GM18873 (cell line): ENCODE results near the gene ACACB.

Experiments used
- ATAC-seq: cut with Tn5 transposase; IDR thresholded peaks from one replicate; pipeline ENCODE4 v1.9.1; 2021; ENCODE audit warnings: mild to moderate bottlenecking, moderate library complexity, moderate number of reproducible peaks; ENCODE audit not compliant: unreplicated experiment, low FRiP score

The ACACB gene

GRCh38 chr12:109292342-109292711 lies 175.9 kb downstream of the ACACB start:
- ATAC-seq: no peak

- no peak for ATAC-seq
Observed at GRCh38 chr12:109293106-109293505, 176.7 kb downstream of the ACACB start.

DNA sequence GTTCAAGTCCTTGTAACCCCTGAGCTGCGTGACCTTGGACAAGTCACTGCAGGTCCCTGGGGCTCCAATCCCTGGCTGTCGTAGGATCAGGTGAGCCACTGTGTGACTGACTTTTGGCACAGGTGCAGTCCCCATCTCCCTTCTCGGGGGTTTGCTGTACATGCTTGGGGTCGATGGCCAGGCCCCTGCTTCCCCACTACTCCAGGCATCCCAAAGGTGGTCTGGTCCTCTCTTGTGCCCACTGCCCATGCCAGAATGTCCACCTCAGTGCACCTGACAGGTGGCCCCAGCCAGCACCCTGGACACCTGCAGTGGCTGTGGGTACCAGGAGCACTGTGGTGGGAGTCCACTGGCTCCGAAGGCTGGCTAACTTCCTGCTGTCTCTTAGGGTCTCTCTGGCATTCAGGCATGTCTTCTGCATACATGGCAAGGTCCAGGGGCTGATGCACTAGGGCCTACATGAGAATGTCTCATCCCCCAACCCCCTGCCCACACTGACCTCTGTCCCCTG lies 178.0 kb downstream of the ACACB start:
- ATAC-seq: no peak

- no peak for ATAC-seq
Observed at GRCh38 chr12:109295764-109296425, 179.5 kb downstream of the ACACB start.

- no peak for ATAC-seq
Observed at GRCh38 chr12:109296431-109296830, 180.0 kb downstream of the ACACB start.

- ATAC-seq: no peak
Observed at GRCh38 chr12:109299849-109300248, 183.5 kb downstream of the ACACB start.

DNA sequence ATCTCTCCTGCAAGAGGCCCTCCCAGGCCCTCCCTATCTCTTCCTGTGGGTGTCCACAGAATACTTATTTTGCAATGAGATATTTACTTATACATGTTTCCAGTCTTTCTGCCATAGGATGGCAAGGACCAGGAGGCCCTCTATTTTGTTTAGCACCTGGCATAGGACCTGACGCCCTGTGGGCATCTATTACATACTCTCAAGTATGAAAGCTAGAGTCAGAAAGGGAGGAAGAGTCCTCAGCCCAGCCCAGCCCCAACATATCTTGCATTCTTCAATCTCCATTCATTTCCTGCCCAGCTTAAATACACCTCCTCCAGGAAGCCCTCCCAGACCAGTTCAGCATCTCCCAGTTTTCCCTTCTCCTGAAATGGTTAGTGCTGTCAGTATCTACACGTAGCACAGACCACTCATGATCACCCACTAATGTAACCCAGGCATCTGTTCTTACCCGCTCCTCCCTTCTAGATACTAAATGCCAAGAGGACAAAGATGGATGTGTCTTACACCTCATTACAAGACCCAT lies 185.3 kb downstream of the ACACB start:
- no peak for ATAC-seq

DNA sequence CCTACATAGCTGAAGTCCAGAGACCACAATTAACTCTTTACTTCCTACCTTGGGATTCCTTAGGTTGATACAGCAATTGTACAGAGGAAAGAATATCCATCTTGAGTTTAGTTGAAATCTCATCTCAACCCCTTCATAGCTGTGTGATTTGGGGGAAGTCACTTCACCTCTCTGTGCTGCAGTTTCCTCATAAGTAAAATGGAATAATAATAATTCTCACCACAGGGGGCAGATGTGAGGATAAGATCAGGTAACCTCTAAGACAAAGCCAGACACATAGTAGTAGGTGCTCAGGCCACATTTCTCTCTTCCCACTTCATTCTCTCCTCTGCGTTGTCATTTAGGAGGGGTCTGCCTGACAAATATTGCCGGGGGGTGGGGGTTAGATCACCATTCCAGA lies 186.0 kb downstream of the ACACB start:
- no peak for ATAC-seq

DNA sequence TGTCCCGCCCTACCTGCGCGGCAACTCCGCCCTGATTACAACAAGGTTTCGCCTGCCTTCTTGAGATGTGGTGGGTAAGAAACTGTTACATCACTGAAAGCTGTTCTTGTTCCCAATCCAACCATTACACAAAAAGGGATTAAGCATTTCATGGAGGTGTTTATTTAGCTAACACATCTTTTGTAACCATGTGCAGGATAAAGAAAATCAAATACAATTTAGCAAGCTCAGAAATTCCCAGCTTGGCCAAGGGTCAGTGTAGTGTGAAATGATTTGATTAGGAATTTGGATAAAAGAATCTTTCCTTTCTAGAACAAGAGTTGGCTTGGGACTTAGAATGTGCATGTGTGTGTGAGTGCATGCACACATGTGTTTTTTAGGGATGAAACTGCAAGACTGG lies 186.4 kb downstream of the ACACB start:
- ATAC-seq: no peak

GRCh38 chr12:109304485-109304884 lies 188.1 kb downstream of the ACACB start:
- ATAC-seq: no peak

GRCh38 chr12:109305547-109305946 lies 189.2 kb downstream of the ACACB start:
- ATAC-seq: no peak

- ATAC-seq: no peak
Observed at GRCh38 chr12:109307051-109307450, 190.7 kb downstream of the ACACB start.

DNA sequence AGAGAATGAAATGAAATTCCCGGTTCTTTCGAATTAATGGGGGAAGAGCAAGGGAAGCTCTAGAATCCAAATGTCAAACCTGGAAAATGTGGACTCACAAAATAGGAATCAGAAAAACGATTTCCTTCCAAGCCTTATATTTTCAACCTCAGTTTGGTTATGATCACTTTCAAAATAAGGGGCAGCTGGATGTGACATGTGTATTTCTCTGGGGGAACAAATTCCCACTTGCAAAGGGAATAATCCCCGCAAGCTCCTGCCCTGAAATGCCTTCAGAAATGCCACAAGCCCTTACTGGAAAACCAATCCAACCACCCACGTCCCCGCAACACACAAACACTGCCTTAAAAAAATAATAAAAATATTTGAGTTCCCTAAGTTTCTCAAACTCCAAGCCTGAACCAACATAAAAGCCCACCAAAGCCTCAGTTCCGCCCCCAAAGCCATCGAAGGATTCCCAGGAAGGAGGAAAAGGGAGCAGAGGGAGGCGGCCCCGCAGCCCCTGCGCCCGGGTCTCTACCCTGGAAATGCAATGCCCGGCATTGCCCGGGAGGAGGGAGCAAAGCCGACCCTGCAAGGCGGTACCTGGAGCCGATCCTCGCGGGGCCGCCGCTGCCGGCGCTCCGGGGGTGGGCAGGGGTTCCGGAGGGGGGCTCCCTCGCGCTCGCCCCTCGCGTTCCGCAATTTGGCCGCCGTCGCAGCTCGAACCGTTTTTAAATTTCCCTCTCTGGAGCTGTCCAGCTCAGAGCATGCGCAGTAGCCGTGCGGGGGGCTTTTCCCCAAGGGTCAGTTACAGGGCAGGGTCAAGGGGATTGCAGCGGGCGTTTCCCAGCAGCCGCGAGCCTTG lies 192.4 kb downstream of the ACACB start, which contains the start of gene FOXN4:
FOXN4 (minus strand) TSS at position 751 of the 847 bp plus-strand sequence. CDS start 963 bp downstream, outside the sequence.
- no peak for ATAC-seq

GRCh38 chr12:109309381-109310246 lies 193.2 kb downstream of the ACACB start:
- ATAC-seq: no peak

DNA sequence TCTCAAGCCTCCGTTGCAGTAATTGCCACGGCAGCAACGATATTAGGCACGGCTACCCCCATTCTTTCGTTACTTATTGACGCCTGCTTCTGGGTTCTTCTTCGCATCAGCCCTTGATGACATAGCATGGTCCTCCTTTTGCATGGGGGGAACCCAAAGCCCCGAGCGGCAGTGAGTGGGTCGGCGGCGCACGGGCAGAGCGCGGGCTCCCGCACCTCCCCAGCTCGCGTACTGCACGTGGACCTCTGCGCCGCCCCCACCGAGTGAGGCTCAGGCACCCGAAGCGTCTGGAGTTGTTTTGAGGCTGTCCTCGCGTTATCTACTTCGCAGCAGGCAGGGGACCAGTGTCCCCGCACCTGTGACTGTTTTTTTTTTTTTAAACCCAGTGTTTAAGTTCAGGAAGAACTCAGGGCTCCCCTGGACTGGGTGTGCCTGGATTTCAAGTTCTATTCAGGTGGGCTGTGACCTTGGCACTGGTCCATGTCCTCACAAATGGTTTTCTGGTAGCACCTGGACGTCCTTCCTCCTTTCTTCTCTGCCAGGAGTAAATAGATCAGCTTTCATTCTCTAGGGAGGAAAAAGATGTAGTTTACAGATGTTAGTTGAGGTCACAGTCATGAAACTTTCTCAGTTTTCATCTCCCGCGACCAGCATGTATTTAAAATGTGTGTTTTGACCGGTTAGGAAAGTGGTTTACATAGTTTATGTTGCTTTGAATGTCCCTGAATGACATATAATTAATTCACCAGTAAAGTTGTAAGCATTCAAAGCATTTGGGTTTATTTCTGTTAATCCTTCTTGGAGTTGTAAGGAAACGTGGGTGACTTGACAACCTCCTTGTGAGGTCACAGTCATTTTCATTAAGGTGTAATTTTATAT lies 194.1 kb downstream of the ACACB start:
- ATAC-seq: no peak
